K562 (cell line): ENCODE results near the gene GABRR3. TPM values are rescaled to one million over a fixed set of nuclear protein-coding genes. Genes with fewer than 3 reads are reported as not detected.

ENCODE experiments used
- CHD7 ChIP-seq: fragments of 200-600 bp; sonication (generic); IDR thresholded peaks from one replicate; pipeline ENCODE4 v1.6.1; 2012; ENCODE audit warnings: mild to moderate bottlenecking, low read depth, low read length, inconsistent platforms
- YBX1 ChIP-seq: fragments of 450-650 bp; IDR thresholded peaks from 2 replicates; pipeline ENCODE4 v1.7.1; 2016; ENCODE audit warnings: mild to moderate bottlenecking
- polyA plus RNA-seq, 8 experiments: library from polyadenylated mRNA; depleted of rRNA in 4 of 8; stranded (reverse) in 5 of 8; unstranded in 3 of 8; fragments of >200 nt; fragmentation: Nextera tagmentation in 2 of 8; fragmentation: Illumina TruSeq in 1 of 8; extraction: Ambion mirVana in 2 of 8; extraction: Trizol in 1 of 8; gene quantifications; 2 replicates each; pipeline versions ENCODE4 v1.2.1 to v1.2.3, GENCODE V29; 2011 to 2014; ENCODE audit warnings: inconsistent platforms in 1 of 8, missing spikeins in 1 of 8
- total RNA-seq, 7 experiments: library from RNA; depleted of rRNA in 6 of 7; stranded (reverse); fragments of >200 nt in 6 of 7; fragmentation: Illumina TruSeq in 2 of 7; extraction: Trizol in 2 of 7; gene quantifications; 2 replicates each; pipeline versions ENCODE4 v1.2.1 to v1.2.3, GENCODE V29; 2011 to 2021; ENCODE audit warnings: low replicate concordance in 1 of 7

GABRR3 gene
- total and polyA plus RNA-seq, 9 of the 15 experiments (the other 6 are each of a cell fraction or from before 2014, with no cell fraction given), result not detected

GRCh38 chr3:97950360-97950759 lies 84.8 kb downstream of the GABRR3 start (continued):
- TF ChIP-seq CHD7 (no peak), YBX1 (no peak)
